PC-3 (cell line): Measurements from ENCODE around the gene FARP1. TPM values are rescaled to one million over a fixed set of nuclear protein-coding genes. Genes with fewer than 3 reads are reported as not detected.

Experiments
- ATAC-seq: fragments of 200-7000 bp; cut with Tn5 transposase; 2 replicates; pipeline ENCODE4 v1.9.1; 2020; ENCODE audit warnings: mild to moderate bottlenecking, moderate library complexity
- BruUV-seq: library from RNA; stranded (reverse); fragments of 400-500 nt; replicated peaks from 2 replicates; lab custom pipeline; 2021; lab: Mats Ljungman, UMichigan
- CTCF ChIA-PET: fragments of 300-600 bp; sonication (Branson Sonifier 250); formaldehyde crosslinking; loops from one replicate; lab custom pipeline; 2022; ENCODE audit warnings: antibody characterized with exemption; lab: Charles Lee
- POLR2A ChIA-PET: fragments of 300-600 bp; sonication (Branson Sonifier 250); formaldehyde crosslinking; loops from one replicate; lab custom pipeline; 2022; ENCODE audit warnings: antibody characterized with exemption; ENCODE audit not compliant: unreplicated experiment; lab: Charles Lee
- DNase-seq: peaks from one replicate; pipeline ENCODE4 v3.0.0-alpha.2; 2015
- H2AFZ ChIP-seq: fragments of 300-600 bp; sonication (generic); 2 replicates; pipeline ENCODE4 v1.6.0; 2016; ENCODE audit warnings: antibody characterized with exemption, low read length
- H3F3A ChIP-seq: fragments of 300-600 bp; sonication (generic); one replicate; pipeline ENCODE4 v1.6.0; 2017; ENCODE audit warnings: antibody characterized with exemption, low read length, control low read depth, mild to moderate bottlenecking; ENCODE audit not compliant: unreplicated experiment
- H3K27ac ChIP-seq: fragments of 300-600 bp; sonication (generic); 2 replicates; pipeline ENCODE4 v1.5.1; 2016; ENCODE audit warnings: mild to moderate bottlenecking, low read length
- H3K27me3 ChIP-seq: fragments of 300-600 bp; sonication (generic); 2 replicates; pipeline ENCODE4 v1.6.1; 2016; ENCODE audit warnings: low read length, mixed read lengths
- H3K36me3 ChIP-seq: fragments of 300-600 bp; sonication (generic); 2 replicates; pipeline ENCODE4 v1.6.1; 2016; ENCODE audit warnings: low read depth, mixed run types, low read length, mixed read lengths
- H3K4me1 ChIP-seq: fragments of 300-600 bp; sonication (generic); 2 replicates; pipeline ENCODE4 v1.5.1; 2016; ENCODE audit warnings: low read length; ENCODE audit not compliant: insufficient read depth
- H3K4me2 ChIP-seq: fragments of 300-600 bp; sonication (generic); 2 replicates; pipeline ENCODE4 v1.6.0; 2016; ENCODE audit warnings: low read length
- H3K4me3 ChIP-seq: fragments of 300-600 bp; sonication (generic); 2 replicates; pipeline ENCODE4 v1.5.1; 2016; ENCODE audit warnings: mild to moderate bottlenecking, low read length, mixed read lengths
- H3K79me2 ChIP-seq: fragments of 300-600 bp; sonication (generic); 2 replicates; pipeline ENCODE4 v1.6.1; 2017; ENCODE audit warnings: low read length, mixed read lengths
- H3K9ac ChIP-seq: fragments of 300-600 bp; sonication (generic); 2 replicates; pipeline ENCODE4 v1.6.0; 2016; ENCODE audit warnings: mild to moderate bottlenecking, low read length
- H3K9me2 ChIP-seq: fragments of 300-600 bp; sonication (generic); replicated peaks from 2 replicates; pipeline ENCODE4 v1.6.1; 2016; ENCODE audit warnings: mixed run types, low read length, mixed read lengths
- H3K9me3 ChIP-seq: fragments of 300-600 bp; sonication (generic); 2 replicates; pipeline ENCODE4 v1.6.1; 2016; ENCODE audit warnings: low read length, mixed read lengths
- H4K20me1 ChIP-seq: fragments of 300-600 bp; sonication (generic); 2 replicates; pipeline ENCODE4 v1.6.1; 2016; ENCODE audit warnings: low read length, mixed read lengths
- CTCF ChIP-seq: fragments of 300-600 bp; sonication (generic); conservative IDR thresholded peaks from 2 replicates; pipeline ENCODE4 v1.5.1; 2017; ENCODE audit warnings: antibody characterized with exemption, low read depth, mild to moderate bottlenecking, low read length
- EZH2 ChIP-seq: fragments of 300-600 bp; sonication (generic); IDR thresholded peaks from one replicate; pipeline ENCODE4 v1.6.1; 2017; ENCODE audit warnings: antibody characterized with exemption, mild to moderate bottlenecking, low read length; ENCODE audit not compliant: unreplicated experiment
- EZH2phosphoT487 ChIP-seq: fragments of 300-600 bp; sonication (generic); IDR thresholded peaks from 2 replicates; pipeline ENCODE4 v1.6.1; 2018; ENCODE audit warnings: mild to moderate bottlenecking, antibody characterized with exemption, low read length, borderline replicate concordance
- intact Hi-C: fragments of 100-400 bp; cut with micrococcal nuclease; formaldehyde crosslinking; loops from 2 replicates; pipeline ENCODE4 v1.9.0; 2023
- total RNA-seq: library from RNA; depleted of rRNA; stranded (reverse); fragments of >200 nt; gene quantifications from 2 replicates; pipeline ENCODE4 v1.2.3, GENCODE V29; 2014

FARP1 gene
- total RNA-seq, 1 experiment from 2014 or later = 18.2 TPM

GRCh38 chr13:98432638-98433037 is 289.7 kb downstream of the FARP1 start:
- H3K9ac ChIP-seq = no peak overlapping the region
- H3K27me3 ChIP-seq = no peaks in the 10 kb centered on the region
- intact Hi-C loops = loop anchor here (5.0 kb wide), 1 partner anchor 290 kb away; the partner anchor contains the start of gene FARP1
- H3K9me3 ChIP-seq = no peaks in the 10 kb centered on the region
- ChIA-PET CTCF (no interaction called here), POLR2A (no interaction called here)
- H3K4me2 ChIP-seq = no peak overlapping the region
- TF ChIP-seq EZH2 (no peak), CTCF (no peak), EZH2phosphoT487 (no peak)
- no peaks in the 10 kb centered on the region for H4K20me1 ChIP-seq
- H3F3A ChIP-seq = no peaks in the 10 kb centered on the region
- H3K27ac ChIP-seq = no peak overlapping the region
- H3K4me1 ChIP-seq = no peaks in the 10 kb centered on the region
- no peak overlapping the region for H2AFZ ChIP-seq
- H3K9me2 ChIP-seq = no peaks in the 10 kb centered on the region
- no peaks in the 10 kb centered on the region for H3K36me3 ChIP-seq
- no peak overlapping the region for H3K4me3 ChIP-seq
- ATAC-seq (no peak), DNase-seq (no peak)
- no peaks in the 10 kb centered on the region for H3K79me2 ChIP-seq
- BruUV-seq = no TSS peak

- no peak overlapping the region for H3K9ac ChIP-seq
- H3K9me3 ChIP-seq = no peaks in the 10 kb centered on the region
- H3K4me3 ChIP-seq = no peak overlapping the region
- no peaks in the 10 kb centered on the region for H3K79me2 ChIP-seq
- intact Hi-C loops = loop anchor here (5.0 kb wide), 1 partner anchor 291 kb away; the partner anchor contains the start of gene FARP1
- CTCF ChIA-PET = no interaction called here
- no peaks in the 10 kb centered on the region for H3K9me2 ChIP-seq
- H3F3A ChIP-seq = no peaks in the 10 kb centered on the region
- H3K4me2 ChIP-seq = no peak overlapping the region
- no TSS peak for BruUV-seq
- no peak for DNase-seq
- no peaks in the 10 kb centered on the region for H3K4me1 ChIP-seq
- TF ChIP-seq CTCF = no peak
- TF ChIP-seq EZH2phosphoT487 = no peak
- no peak for TF ChIP-seq EZH2
- POLR2A ChIA-PET = no interaction called here
- H3K27me3 ChIP-seq = no peaks in the 10 kb centered on the region
- no peak overlapping the region for H3K27ac ChIP-seq
- no peaks in the 10 kb centered on the region for H3K36me3 ChIP-seq
- H4K20me1 ChIP-seq = no peaks in the 10 kb centered on the region
- ATAC-seq = no peak
- no peak overlapping the region for H2AFZ ChIP-seq
These were observed 290.8 kb downstream of the FARP1 start for GRCh38 chr13:98433654-98434053.

GRCh38 chr13:98434060-98434459 is 291.2 kb downstream of the FARP1 start:
- no TSS peak for BruUV-seq
- no peak overlapping the region for H2AFZ ChIP-seq
- intact Hi-C loops = loop anchor here (5.0 kb wide), 1 partner anchor 292 kb away; the partner anchor contains the start of gene FARP1
- no peaks in the 10 kb centered on the region for H3K4me1 ChIP-seq
- no peaks in the 10 kb centered on the region for H3K79me2 ChIP-seq
- CTCF ChIA-PET = no interaction called here
- no peaks in the 10 kb centered on the region for H3K27me3 ChIP-seq
- no peaks in the 10 kb centered on the region for H3K36me3 ChIP-seq
- no peak for ATAC-seq
- no peak overlapping the region for H3K4me2 ChIP-seq
- no peak overlapping the region for H3K27ac ChIP-seq
- no peaks in the 10 kb centered on the region for H3K9me3 ChIP-seq
- no peaks in the 10 kb centered on the region for H3K9me2 ChIP-seq
- H4K20me1 ChIP-seq = no peaks in the 10 kb centered on the region
- POLR2A ChIA-PET = no interaction called here
- DNase-seq = no peak
- H3F3A ChIP-seq = no peaks in the 10 kb centered on the region
- no peak overlapping the region for H3K9ac ChIP-seq
- TF ChIP-seq CTCF (no peak), EZH2phosphoT487 (no peak), EZH2 (no peak)
- no peak overlapping the region for H3K4me3 ChIP-seq
